Renal pelvis (tissue), 4 donors: ENCODE results near the gene GALNT17. TPM values are rescaled to one million over a fixed set of nuclear protein-coding genes. Genes with fewer than 3 reads are reported as not detected.
A peak's percentile ranks its signal among the peaks of the same experiment; 100 is the strongest.

Experiments
- DNase-seq: peaks from one replicate; pipeline ENCODE4 v3.0.0-alpha.2; 2013
- polyA plus RNA-seq, 3 donors: library from polyadenylated mRNA; unstranded; fragments of 120-200 nt; gene quantifications; one replicate each; pipeline ENCODE4 v1.2.1, GENCODE V29; 2013; ENCODE audit not compliant: insufficient read length in 3 of 3

GALNT17 gene
- polyA plus RNA-seq, 3 donors = 3.5 to 5.6 (median 4.5) TPM

GRCh38 chr7:71740174-71740560, 608.2 kb downstream of the GALNT17 start:
- DNase-seq = no peak

- DNase-seq = no peak
These were observed 614.1 kb downstream of the GALNT17 start for GRCh38 chr7:71746006-71746405.

GRCh38 chr7:71750290-71750689, 618.3 kb downstream of the GALNT17 start:
- DNase-seq = no peak

- DNase-seq = peak; percentile 29
These were observed 620.4 kb downstream of the GALNT17 start for GRCh38 chr7:71752171-71752935.

GRCh38 chr7:71753236-71753635, 621.3 kb downstream of the GALNT17 start:
- no peak for DNase-seq

- peak; percentile 48 for DNase-seq
These were observed 622.2 kb downstream of the GALNT17 start for GRCh38 chr7:71753956-71754664.

- no peak for DNase-seq
These were observed 622.9 kb downstream of the GALNT17 start for GRCh38 chr7:71754828-71755227.

- no peak for DNase-seq
These were observed 629.4 kb downstream of the GALNT17 start for GRCh38 chr7:71761336-71761735.
